ENCODE measurements around the gene MRPS21.
"Not testable (repeated sequence)": the region's sequence is repeated elsewhere in the genome, so short reads cannot be mapped to it uniquely, and the experiment has no call there.

MRPS21 gene

GRCh38 chr1:150281758-150282557 lies 11.7 kb upstream of the MRPS21 start, which contains the start of gene CIART:
TSS of gene CIART (plus strand) at chr1:150282554. CDS start at chr1:150283268, 714 bp downstream.
- peak; percentile 100 for DNase-seq (ENCODE audit: low read depth)

GRCh38 chr1:150282558-150282958 lies 11.1 kb upstream of the MRPS21 start:
- no peak for DNase-seq (ENCODE audit: low read depth)

- DNase-seq (ENCODE audit: low read depth) = no peak
These were observed 10.4 kb upstream of the MRPS21 start for GRCh38 chr1:150283260-150283659.

- DNase-seq (ENCODE audit: low read depth) = no peak
These were observed 5.3 kb upstream of the MRPS21 start for GRCh38 chr1:150288382-150288781.

- DNase-seq (ENCODE audit: low read depth) = no peak
These were observed 4.8 kb upstream of the MRPS21 start for GRCh38 chr1:150288822-150289221.

GRCh38 chr1:150295476-150295875 lies 1.8 kb downstream of the MRPS21 start:
- no peak for DNase-seq (ENCODE audit: low read depth)

GRCh38 chr1:150299716-150300115 lies 6.1 kb downstream of the MRPS21 start:
- DNase-seq (ENCODE audit: low read depth) = no peak

GRCh38 chr1:150302338-150302737 lies 8.7 kb downstream of the MRPS21 start:
- no peak for DNase-seq (ENCODE audit: low read depth)

- DNase-seq (ENCODE audit: low read depth) = no peak
These were observed 9.2 kb downstream of the MRPS21 start for GRCh38 chr1:150302902-150303301.

GRCh38 chr1:150308585-150308984 lies 14.9 kb downstream of the MRPS21 start:
- not testable (repeated sequence) for DNase-seq (ENCODE audit: low read depth)

GRCh38 chr1:150309758-150310508 lies 16.3 kb downstream of the MRPS21 start:
- DNase-seq (ENCODE audit: low read depth) = no peak

- DNase-seq (ENCODE audit: low read depth) = no peak
These were observed 18.1 kb downstream of the MRPS21 start for GRCh38 chr1:150311762-150312161.

GRCh38 chr1:150314691-150315090 lies 21.0 kb downstream of the MRPS21 start:
- not testable (repeated sequence) for DNase-seq (ENCODE audit: low read depth)

- no peak for DNase-seq (ENCODE audit: low read depth)
These were observed 27.0 kb downstream of the MRPS21 start for GRCh38 chr1:150320667-150320978.

- DNase-seq (ENCODE audit: low read depth) = no peak
These were observed 28.1 kb downstream of the MRPS21 start for GRCh38 chr1:150321826-150322166.

- DNase-seq (ENCODE audit: low read depth) = no peak
These were observed 28.6 kb downstream of the MRPS21 start for GRCh38 chr1:150322310-150322709.

- no peak for DNase-seq (ENCODE audit: low read depth)
These were observed 39.1 kb downstream of the MRPS21 start for GRCh38 chr1:150332651-150333290.

GRCh38 chr1:150346316-150346715 lies 52.7 kb downstream of the MRPS21 start:
- no peak for DNase-seq (ENCODE audit: low read depth)

- DNase-seq (ENCODE audit: low read depth) = no peak
These were observed 59.2 kb downstream of the MRPS21 start for GRCh38 chr1:150352866-150353265.

Data from EH (cell line).